H1 (cell line): ENCODE data around the gene CERS3. TPM values are rescaled to one million over a fixed set of nuclear protein-coding genes. Genes with fewer than 3 reads are reported as not detected.

Source experiments
- CTCF ChIA-PET: fragments of 300-600 bp; sonication (Branson Sonifier 250); formaldehyde crosslinking; loops from one replicate; lab custom pipeline; 2021; ENCODE audit not compliant: partially characterized antibody; lab: Charles Lee
- POLR2A ChIA-PET: fragments of 300-600 bp; sonication (Branson Sonifier 250); formaldehyde crosslinking; loops from one replicate; lab custom pipeline; 2021; ENCODE audit warnings: inconsistent platforms; ENCODE audit not compliant: partially characterized antibody; lab: Charles Lee
- DNase-seq, 2 experiments: peaks; one replicate each; pipeline versions ENCODE4 v3.0.0 to v3.0.0-alpha.2; 2010 to 2022; ENCODE audit warnings: low spot score in 2 of 2, low read depth in 1 of 2, mixed read lengths in 1 of 2
- FAIRE-seq: peaks from 2 replicates; lab custom pipeline; 2011; peaks lifted over from hg19 to GRCh38; lab: Jason Lieb, UNC
- H2AFZ ChIP-seq: 2 replicates; pipeline ENCODE4 v1.8.1; 2012; ENCODE audit warnings: low read length, inconsistent platforms
- H2AK5ac ChIP-seq: 2 replicates; pipeline ENCODE4 v1.6.1; 2013; ENCODE audit warnings: low read depth, low read length
- H2BK120ac ChIP-seq: replicated peaks from 2 replicates; pipeline ENCODE3; 2013; ENCODE audit warnings: low read depth, low read length, inconsistent platforms
- H2BK12ac ChIP-seq: 2 replicates; pipeline ENCODE4 v1.6.1; 2013; ENCODE audit warnings: low read depth, low read length
- H2BK15ac ChIP-seq: 2 replicates; pipeline ENCODE4 v1.6.1; 2013; ENCODE audit warnings: low read length
- H2BK20ac ChIP-seq: 2 replicates; pipeline ENCODE4 v1.6.1; 2013; ENCODE audit warnings: low read length
- H2BK5ac ChIP-seq: 2 replicates; pipeline ENCODE4 v1.6.1; 2013; ENCODE audit warnings: low read depth, low read length
- H3K14ac ChIP-seq: 2 replicates; pipeline ENCODE4 v1.6.1; 2013; ENCODE audit warnings: inconsistent platforms; ENCODE audit not compliant: insufficient read length
- H3K18ac ChIP-seq: 2 replicates; pipeline ENCODE4 v1.6.1; 2013; ENCODE audit warnings: low read length; ENCODE audit errors: extremely low read depth
- H3K23ac ChIP-seq: 2 replicates; pipeline ENCODE4 v1.6.1; 2013; ENCODE audit warnings: inconsistent platforms; ENCODE audit not compliant: insufficient read length
- H3K23me2 ChIP-seq: 2 replicates; pipeline ENCODE4 v1.6.1; 2013; ENCODE audit warnings: low read depth, low read length
- H3K27ac ChIP-seq: 2 replicates; pipeline ENCODE4 v1.6.1; 2011; ENCODE audit warnings: low read depth, low read length, inconsistent platforms
- H3K27me3 ChIP-seq, 4 experiments: replicated peaks in 1 of 4; 1 replicate in 1 of 4; 2 replicates in 3 of 4; pipeline versions ENCODE4 v1.6.1 to v1.8.1; 2011 to 2013; ENCODE audit warnings: low read length in 3 of 4, mild to moderate bottlenecking in 3 of 4, inconsistent platforms in 2 of 4, mixed read lengths in 2 of 4, moderate library complexity in 1 of 4; ENCODE audit not compliant: control insufficient read depth in 3 of 4, insufficient read depth in 3 of 4; ENCODE audit errors: extremely low read depth in 1 of 4
- H3K36me3 ChIP-seq, 4 experiments: 2 replicates each; pipeline versions ENCODE4 v1.6.1 to v1.8.1; 2011 to 2013; ENCODE audit warnings: mild to moderate bottlenecking in 4 of 4, low read length in 3 of 4, moderate library complexity in 2 of 4, control low read depth in 1 of 4, inconsistent platforms in 1 of 4; ENCODE audit not compliant: insufficient read depth in 4 of 4, control insufficient read depth in 2 of 4
- H3K4ac ChIP-seq: replicated peaks from 2 replicates; pipeline ENCODE3; 2013; ENCODE audit warnings: low read length, low read depth, mixed read lengths, inconsistent platforms; ENCODE audit not compliant: insufficient read length
- H3K4me1 ChIP-seq, 4 experiments: replicated peaks in 1 of 4; 1 replicate in 1 of 4; 2 replicates in 3 of 4; pipeline versions ENCODE4 v1.6.1 to v1.8.1; 2011 to 2013; ENCODE audit warnings: low read length in 3 of 4, inconsistent platforms in 2 of 4, mixed read lengths in 1 of 4; ENCODE audit not compliant: insufficient read depth in 4 of 4, control insufficient read depth in 3 of 4
- H3K4me2 ChIP-seq, 2 experiments: 2 replicates each; pipeline versions ENCODE4 v1.6.1 to v1.8.1; 2011 to 2013; ENCODE audit warnings: low read depth in 2 of 2, low read length in 2 of 2, control low read depth in 1 of 2, inconsistent platforms in 1 of 2, mild to moderate bottlenecking in 1 of 2; ENCODE audit not compliant: insufficient read depth in 1 of 2
- H3K4me3 ChIP-seq, 4 experiments: fragments of 200-600, 300-600 bp in 1 of 4; sonication (generic), shearing (Covaris generic), sonication (Bioruptor Twin) in 1 of 4; 2 replicates each; pipeline versions ENCODE4 v1.5.1 to v1.8.1; 2011 to 2016; ENCODE audit warnings: low read length in 4 of 4, low read depth in 3 of 4, control low read depth in 2 of 4, inconsistent platforms in 2 of 4, mild to moderate bottlenecking in 2 of 4, mixed read lengths in 1 of 4, moderate library complexity in 1 of 4; ENCODE audit not compliant: insufficient read depth in 2 of 4; ENCODE audit errors: extremely low read depth in 1 of 4
- H3K56ac ChIP-seq: replicated peaks from 2 replicates; pipeline ENCODE3; 2013; ENCODE audit warnings: low read depth, mild to moderate bottlenecking, mixed read lengths, low read length, inconsistent platforms; ENCODE audit not compliant: insufficient read length
- H3K79me1 ChIP-seq: 2 replicates; pipeline ENCODE4 v1.6.1; 2013; ENCODE audit warnings: low read depth, low read length, control low read depth
- H3K79me2 ChIP-seq, 2 experiments: 2 replicates each; pipeline versions ENCODE4 v1.6.1 to v1.8.1; 2012 to 2013; ENCODE audit warnings: low read length in 2 of 2, mild to moderate bottlenecking in 2 of 2, inconsistent platforms in 1 of 2; ENCODE audit not compliant: insufficient read depth in 2 of 2, control insufficient read depth in 1 of 2
- H3K9ac ChIP-seq, 4 experiments: replicated peaks in 1 of 4; 1 replicate in 1 of 4; 2 replicates in 3 of 4; pipeline versions ENCODE4 v1.6.1 to v1.8.1; 2011 to 2013; ENCODE audit warnings: low read depth in 3 of 4, low read length in 3 of 4, control low read depth in 2 of 4, mild to moderate bottlenecking in 2 of 4, moderate library complexity in 2 of 4, inconsistent platforms in 1 of 4; ENCODE audit errors: extremely low read depth in 1 of 4
- H3K9me3 ChIP-seq, 2 experiments: 2 replicates each; pipeline versions ENCODE4 v1.6.1 to v1.8.1; 2012 to 2013; ENCODE audit warnings: mild to moderate bottlenecking in 2 of 2, moderate library complexity in 2 of 2, control low read depth in 1 of 2, inconsistent platforms in 1 of 2, low read depth in 1 of 2, low read length in 1 of 2, mixed read lengths in 1 of 2; ENCODE audit not compliant: insufficient read depth in 2 of 2
- H4K20me1 ChIP-seq, 2 experiments: replicated peaks in 1 of 2; 2 replicates each; pipeline versions ENCODE3 to v1.8.1; 2011 to 2013; ENCODE audit warnings: inconsistent platforms in 2 of 2, low read length in 2 of 2, mild to moderate bottlenecking in 1 of 2; ENCODE audit not compliant: insufficient read depth in 2 of 2, control insufficient read depth in 1 of 2
- H4K5ac ChIP-seq: 2 replicates; pipeline ENCODE4 v1.6.1; 2013; ENCODE audit warnings: low read length, low read depth, mixed read lengths, inconsistent platforms; ENCODE audit not compliant: insufficient read length
- H4K8ac ChIP-seq: 2 replicates; pipeline ENCODE4 v1.8.0; 2013; ENCODE audit warnings: mild to moderate bottlenecking, moderate library complexity, low read length, inconsistent platforms; ENCODE audit not compliant: insufficient read depth; ENCODE audit errors: extremely low read depth
- H4K91ac ChIP-seq: replicated peaks from 2 replicates; pipeline ENCODE3; 2013; ENCODE audit warnings: low read length, mixed read lengths, inconsistent platforms; ENCODE audit not compliant: insufficient read length
- CHD2 ChIP-seq: IDR thresholded peaks from 2 replicates; pipeline ENCODE4 v1.6.1; 2012; ENCODE audit warnings: low read length, improper control_type of control experiment
- CREB1 ChIP-seq: IDR thresholded peaks from 2 replicates; pipeline ENCODE4 v1.6.1; 2012; ENCODE audit warnings: inconsistent platforms
- E2F6 ChIP-seq: IDR thresholded peaks from 2 replicates; pipeline ENCODE4 v1.6.1; 2012; ENCODE audit warnings: inconsistent platforms
- GTF2F1 ChIP-seq: IDR thresholded peaks from 2 replicates; pipeline ENCODE4 v1.6.1; 2012; ENCODE audit warnings: low read depth, low read length, improper control_type of control experiment, borderline replicate concordance
- HDAC6 ChIP-seq: IDR thresholded peaks from one replicate; pipeline ENCODE4 v1.7.1; 2012; ENCODE audit warnings: low read depth, mild to moderate bottlenecking, inconsistent platforms, low read length, moderate library complexity
- KDM1A ChIP-seq: fragments of 200-600, 300-600 bp; sonication (generic); IDR thresholded peaks from 2 replicates; pipeline ENCODE4 v1.7.1; 2016; ENCODE audit warnings: mild to moderate bottlenecking, low read length, borderline replicate concordance
- MAX ChIP-seq: IDR thresholded peaks from 2 replicates; pipeline ENCODE4 v1.6.1; 2012; ENCODE audit warnings: inconsistent platforms
- SAP30 ChIP-seq: fragments of 300-600 bp; sonication (generic); IDR thresholded peaks from 2 replicates; pipeline ENCODE4 v1.7.1; 2012; ENCODE audit warnings: low read length, moderate library complexity, mild to moderate bottlenecking, inconsistent platforms; ENCODE audit not compliant: insufficient read depth, insufficient replicate concordance
- SP2 ChIP-seq: IDR thresholded peaks from 2 replicates; pipeline ENCODE4 v1.6.1; 2012; ENCODE audit warnings: mild to moderate bottlenecking, low read length, inconsistent platforms
- TAF1 ChIP-seq: IDR thresholded peaks from 2 replicates; pipeline ENCODE4 v1.6.1; 2011; ENCODE audit warnings: mild to moderate bottlenecking, low read depth, low read length
- USF2 ChIP-seq: IDR thresholded peaks from 2 replicates; pipeline ENCODE4 v1.6.1; 2011; ENCODE audit warnings: low read length, improper control_type of control experiment
- WGBS, 2 experiments: shearing (Covaris generic) in 1 of 2; methylation state at CpG; one replicate each; pipeline versions ENCODE4 v1.1.6 to v1.1.7; 2013 to 2015; ENCODE audit warnings: low lambda C conversion rate in 2 of 2, mixed read lengths in 2 of 2, inconsistent platforms in 1 of 2, low coverage in 1 of 2, missing lambda C conversion rate in 1 of 2; ENCODE audit not compliant: insufficient replicate concordance in 2 of 2, insufficient coverage in 1 of 2, insufficient read length in 1 of 2; ENCODE audit errors: extremely low coverage in 1 of 2, missing lambda C conversion rate in 1 of 2; 5-methylcytosine and 5-hydroxymethylcytosine counted together
- polyA plus RNA-seq, 7 experiments: library from polyadenylated mRNA; depleted of rRNA in 3 of 7; stranded (reverse) in 5 of 7; unstranded in 2 of 7; fragments of >200 nt in 5 of 7; fragments of 200-250 nt in 2 of 7; gene quantifications; 1 replicate in 5 of 7; 2 replicates in 1 of 7; 4 replicates in 1 of 7; pipeline versions ENCODE4 v1.2.1 to v1.2.3, GENCODE V29; 2011 to 2013; ENCODE audit warnings: missing spikeins in 2 of 7, mixed read lengths in 2 of 7
- total RNA-seq: library from RNA; stranded (reverse); fragmentation: NEBNext Ultra II Directional; extraction: Animal tissue kit (Norgen Biotek cat#: 25700); gene quantifications from 2 replicates; pipeline ENCODE4 v1.2.1, GENCODE V29; 2021

Gene CERS3
- total and polyA plus RNA-seq, 2 of the 8 experiments (the other 6 are each of a cell fraction or from before 2014, with no cell fraction given): 0.62 TPM; not detected in 1

GRCh38 chr15:100526027-100526481 lies 2.7 kb downstream of the CERS3 start:
- CTCF ChIA-PET: interaction anchor here (0.9 kb wide), 1 partner anchor 175 kb away, joined by 3 read pairs; no protein-coding TSS in a partner anchor
- H3K27me3 ChIP-seq: no peaks in the 10 kb centered on the region
- H4K20me1 ChIP-seq: no peaks in the 10 kb centered on the region
- H2AFZ ChIP-seq: no peak overlapping the region
- H2BK15ac ChIP-seq: no peak overlapping the region
- H2BK5ac ChIP-seq: no peak overlapping the region
- H3K4me2 ChIP-seq: no peak overlapping the region
- no peak overlapping the region for H3K9ac ChIP-seq
- WGBS, 2 experiments: 59% methylated on average over 6 of the region's 6 CpGs; no CpG with 5 or more reads in 1 of the 2 experiments
- POLR2A ChIA-PET: no interaction called here
- no peak for FAIRE-seq
- H4K5ac ChIP-seq: no peak overlapping the region
- H2AK5ac ChIP-seq: no peak overlapping the region
- no peak overlapping the region for H3K4me3 ChIP-seq
- H2BK12ac ChIP-seq: no peak overlapping the region
- no peak overlapping the region for H3K4ac ChIP-seq
- H3K4me1 ChIP-seq: no peaks in the 10 kb centered on the region
- H4K91ac ChIP-seq: no peak overlapping the region
- H2BK120ac ChIP-seq: no peak overlapping the region
- no peaks in the 10 kb centered on the region for H3K79me2 ChIP-seq
- H3K79me1 ChIP-seq: no peaks in the 10 kb centered on the region
- H2BK20ac ChIP-seq: no peak overlapping the region
- H3K14ac ChIP-seq: no peak overlapping the region
- peaks cover 43 to 45% of the 10 kb centered on the region in 2 experiments; a peak in 3 of 4 replicates for H3K9me3 ChIP-seq
- H3K56ac ChIP-seq: no peak overlapping the region
- DNase-seq: no peak
- H4K8ac ChIP-seq: no peak overlapping the region
- no peaks in the 10 kb centered on the region for H3K23me2 ChIP-seq
- no peak overlapping the region for H3K23ac ChIP-seq
- no peak overlapping the region for H3K18ac ChIP-seq
- no peak overlapping the region for H3K27ac ChIP-seq
- H3K36me3 ChIP-seq: no peaks in the 10 kb centered on the region
- TF ChIP-seq CHD2 (no peak), MAX (no peak), CREB1 (no peak), GTF2F1 (no peak), E2F6 (no peak), SAP30 (no peak), HDAC6 (no peak), TAF1 (no peak), USF2 (no peak), KDM1A (no peak), SP2 (no peak)
